Measurements from ENCODE around the gene KLRC1.
"Not testable (repeated sequence)": the region's sequence is repeated elsewhere in the genome, so short reads cannot be mapped to it uniquely, and the experiment has no call there.

The KLRC1 gene

GRCh38 chr12:10422159-10422558, 31.0 kb downstream of the KLRC1 start:
- not testable (repeated sequence) for DNase-seq (ENCODE audit: low read depth in 1 of 2, low spot score in 1 of 2)

- not testable (repeated sequence) for DNase-seq (ENCODE audit: low read depth in 1 of 2, low spot score in 1 of 2)
Measured at GRCh38 chr12:10420334-10420733, 32.8 kb downstream of the KLRC1 start, which contains the start of gene KLRC3. TSS of gene KLRC3 (minus strand) at chr12:10420595. CDS start at chr12:10420550, 45 bp downstream.

- no peak for DNase-seq (ENCODE audit: low read depth in 1 of 2, low spot score in 1 of 2)
Measured at GRCh38 chr12:10409392-10409791, 43.8 kb downstream of the KLRC1 start, which contains the start of gene KLRC4. TSS of gene KLRC4 (minus strand) at chr12:10409757. CDS start at chr12:10409575, 182 bp downstream.

- no peak for DNase-seq (ENCODE audit: low read depth in 1 of 2, low spot score in 1 of 2)
Measured at GRCh38 chr12:10408842-10409241, 44.3 kb downstream of the KLRC1 start.

DNA sequence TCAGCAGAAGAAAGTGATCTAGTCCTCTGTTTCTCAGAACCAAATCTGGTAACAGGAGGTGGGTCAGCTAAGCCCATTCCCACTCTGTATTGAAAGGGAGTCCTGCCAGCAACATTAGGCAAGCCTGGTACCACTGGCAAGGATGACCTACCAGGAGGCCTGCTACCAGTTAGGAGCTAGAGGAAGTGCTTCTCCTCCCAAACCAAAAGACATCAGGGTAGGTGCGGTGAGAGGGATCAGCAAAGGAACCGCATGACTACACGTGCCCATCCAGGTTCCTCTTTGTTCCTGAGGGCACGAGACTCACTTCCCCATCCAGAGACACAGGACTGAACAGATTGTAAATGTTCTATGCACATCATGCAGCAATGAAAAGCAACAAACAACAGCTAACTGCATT, 46.5 kb downstream of the KLRC1 start:
- no peak for DNase-seq (ENCODE audit: low read depth in 1 of 2, low spot score in 1 of 2)

DNA sequence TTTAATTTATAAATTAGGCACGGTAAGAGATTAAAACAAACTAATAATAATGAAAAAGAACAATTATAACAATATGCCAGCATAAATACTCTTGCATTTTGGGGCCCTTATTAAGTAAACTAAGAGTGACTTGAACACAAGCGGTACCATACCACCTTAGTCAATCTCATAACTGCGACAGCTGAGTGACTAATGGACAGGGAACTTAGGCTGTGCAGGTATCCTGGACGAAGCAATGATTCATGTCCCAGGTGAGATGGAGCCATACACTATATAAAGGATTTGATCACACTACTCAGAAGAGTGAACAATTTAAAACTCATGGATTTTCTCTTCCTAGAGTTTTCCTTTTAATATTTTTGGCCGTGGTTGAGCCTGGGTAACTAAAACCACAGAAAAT, 47.9 kb downstream of the KLRC1 start:
- DNase-seq (ENCODE audit: low read depth in 1 of 2, low spot score in 1 of 2): no peak

DNA sequence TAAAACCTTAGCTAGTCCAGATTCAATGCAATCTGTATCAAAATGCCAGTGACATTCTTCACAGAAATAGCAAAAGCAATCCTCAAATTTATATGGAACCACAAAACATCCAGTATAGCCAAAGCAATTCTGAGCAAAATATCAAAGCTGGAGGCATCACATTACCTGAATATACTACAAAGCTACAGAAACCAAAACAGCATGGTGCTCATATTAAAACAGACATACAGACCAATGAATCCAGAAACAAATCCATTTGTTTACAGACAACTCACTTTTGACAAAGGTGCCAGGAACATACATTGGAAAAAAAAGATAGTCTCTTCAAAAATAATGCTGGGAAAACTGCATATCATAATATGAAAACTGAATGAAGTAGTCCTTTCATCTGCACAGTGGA, 48.4 kb downstream of the KLRC1 start:
- no peak for DNase-seq (ENCODE audit: low read depth in 1 of 2, low spot score in 1 of 2)

DNA sequence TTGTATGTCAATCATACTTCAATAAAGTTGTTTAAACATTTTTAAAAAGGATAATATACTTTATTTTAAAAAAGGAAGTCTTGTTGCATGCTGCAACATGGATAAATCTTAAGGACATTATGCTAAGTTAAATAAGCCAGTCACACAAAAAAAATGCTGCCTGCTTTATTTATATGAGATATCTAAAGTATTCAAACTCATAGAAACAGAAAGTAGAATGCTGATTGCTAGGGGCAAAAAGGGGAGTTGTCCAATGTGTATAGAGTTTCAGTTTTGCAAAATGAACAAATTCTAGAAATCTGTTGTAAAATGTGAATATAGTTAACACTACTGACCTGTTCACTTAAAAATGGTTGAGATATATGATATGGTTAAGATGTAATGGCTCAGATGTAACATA, 52.3 kb downstream of the KLRC1 start:
- DNase-seq (ENCODE audit: low read depth in 1 of 2, low spot score in 1 of 2): no peak

DNA sequence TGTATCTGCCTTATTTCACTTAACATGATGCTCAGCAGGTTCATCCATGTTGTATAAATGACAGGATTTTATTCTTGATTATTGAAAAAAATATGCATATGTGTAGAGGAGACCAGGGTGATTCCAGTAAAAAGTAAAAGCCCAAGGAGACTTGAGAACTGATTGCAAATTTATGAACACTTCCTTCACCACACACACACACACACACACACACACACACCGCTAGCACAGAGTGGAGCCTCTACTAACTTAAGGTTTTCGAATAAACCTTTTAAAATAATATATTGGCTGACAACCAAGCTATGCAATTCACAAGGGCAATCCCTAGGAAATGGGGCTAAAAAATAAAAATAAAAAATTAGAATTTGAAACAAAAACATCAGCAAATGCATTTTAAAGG, 55.0 kb downstream of the KLRC1 start:
- no peak for DNase-seq (ENCODE audit: low read depth in 1 of 2, low spot score in 1 of 2)

DNA sequence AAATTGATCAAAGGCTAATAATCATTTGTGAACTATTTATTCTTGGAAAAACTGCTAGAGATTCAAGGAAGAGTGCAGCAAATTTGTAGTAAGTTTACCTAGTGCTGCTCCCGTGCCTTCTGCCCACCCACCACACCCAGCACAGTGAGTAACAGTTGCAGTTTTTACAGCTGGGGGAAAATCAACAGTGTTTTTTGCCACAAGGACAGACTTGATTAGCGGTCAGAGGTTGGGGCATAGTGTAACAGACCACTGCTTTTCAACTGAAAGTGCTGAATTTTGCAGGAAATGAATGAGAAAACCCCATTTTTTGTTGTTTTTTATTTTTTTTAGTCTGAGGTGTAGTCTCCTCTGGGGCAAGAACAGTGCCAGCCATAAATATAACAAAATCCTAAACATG, 55.9 kb downstream of the KLRC1 start:
- no peak for DNase-seq (ENCODE audit: low read depth in 1 of 2, low spot score in 1 of 2)

DNA sequence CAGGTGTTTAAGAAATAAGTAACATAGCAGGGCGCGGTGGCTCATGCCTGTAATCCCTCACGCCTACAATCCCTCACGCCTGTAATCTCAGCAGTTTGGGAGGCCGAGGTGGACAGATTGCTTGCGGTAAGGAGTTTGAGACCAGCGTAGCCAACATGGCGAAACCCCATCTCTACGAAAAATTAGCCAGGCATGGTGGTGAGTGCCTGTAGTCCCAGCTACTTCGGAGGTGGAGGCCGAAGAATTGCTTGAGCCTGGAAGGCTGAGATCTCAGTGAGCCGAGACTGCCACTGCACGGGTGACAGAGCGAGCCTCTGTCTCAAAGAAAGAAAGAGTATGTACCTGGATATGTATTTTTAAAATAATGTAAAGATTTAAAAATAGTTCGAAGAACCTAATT, 57.0 kb downstream of the KLRC1 start:
- DNase-seq (ENCODE audit: low read depth in 1 of 2, low spot score in 1 of 2): not testable (repeated sequence)
